Chondrocyte (in vitro differentiated cells): ENCODE results near the gene OR13J1. TPM values are rescaled to one million over a fixed set of nuclear protein-coding genes. Genes with fewer than 3 reads are reported as not detected.

Source experiments
- DNase-seq: peaks from one replicate; pipeline ENCODE4 v3.0.0; 2021; ENCODE audit warnings: mixed read lengths, low spot score
- H3K27ac Mint-ChIP-seq: one replicate; pipeline ENCODE4 v1.8.0; 2021; ENCODE audit warnings: mild to moderate bottlenecking, moderate library complexity, mixed read lengths; ENCODE audit not compliant: unreplicated experiment
- H3K27me3 Mint-ChIP-seq: 2 replicates; pipeline ENCODE4 v1.8.0; 2021; ENCODE audit warnings: low read depth, mixed read lengths
- H3K36me3 Mint-ChIP-seq: 2 replicates; pipeline ENCODE4 v1.8.0; 2021; ENCODE audit warnings: low read depth, mixed read lengths
- H3K4me1 Mint-ChIP-seq: 2 replicates; pipeline ENCODE4 v1.8.0; 2021; ENCODE audit warnings: low read depth, mild to moderate bottlenecking, mixed read lengths
- H3K4me3 Mint-ChIP-seq: one replicate; pipeline ENCODE4 v1.8.0; 2021; ENCODE audit warnings: mild to moderate bottlenecking, moderate library complexity, mixed read lengths; ENCODE audit not compliant: unreplicated experiment
- H3K9me3 Mint-ChIP-seq: 2 replicates; pipeline ENCODE4 v1.8.0; 2021; ENCODE audit warnings: low read depth, mixed read lengths
- total RNA-seq: library from RNA; stranded (reverse); gene quantifications from 3 replicates; pipeline ENCODE4 v1.2.1, GENCODE V29; 2021
- TF ChIP-seq, protein P1 (sequence below): fragments of 200-600 bp; sonication (generic); IDR thresholded peaks from 2 replicates; pipeline ENCODE4 v1.5.0; 2021; ENCODE audit warnings: antibody characterized with exemption, mild to moderate bottlenecking, moderate library complexity

Gene OR13J1
- total RNA-seq, 1 donor from 2014 or later: not detected

DNA sequence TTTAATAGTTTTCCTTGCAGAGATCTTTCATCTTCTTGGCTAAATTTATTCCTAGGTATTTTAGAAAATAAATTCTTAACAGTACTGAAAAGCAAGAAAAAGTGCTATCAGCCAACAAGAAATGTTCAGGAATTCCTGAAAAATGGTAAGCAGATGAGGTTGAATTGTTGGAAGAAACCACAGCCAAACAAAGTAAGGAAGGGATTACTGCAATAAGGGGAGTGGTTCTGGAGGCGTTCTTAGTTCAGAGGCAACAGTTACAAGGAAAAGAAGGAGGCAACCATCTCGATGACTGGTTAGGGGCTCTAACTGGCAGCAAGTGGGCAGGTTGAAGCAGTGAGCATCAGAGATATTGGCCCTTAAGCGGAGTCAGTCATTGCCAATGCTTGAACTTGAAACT is 12.8 kb upstream of the OR13J1 start:
- H3K36me3 Mint-ChIP-seq: no peaks in the 10 kb centered on the region
- peaks cover 2% of the 10 kb centered on the region for H3K27me3 Mint-ChIP-seq
- no peaks in the 10 kb centered on the region for H3K4me1 Mint-ChIP-seq
- TF ChIP-seq, protein P1, sequence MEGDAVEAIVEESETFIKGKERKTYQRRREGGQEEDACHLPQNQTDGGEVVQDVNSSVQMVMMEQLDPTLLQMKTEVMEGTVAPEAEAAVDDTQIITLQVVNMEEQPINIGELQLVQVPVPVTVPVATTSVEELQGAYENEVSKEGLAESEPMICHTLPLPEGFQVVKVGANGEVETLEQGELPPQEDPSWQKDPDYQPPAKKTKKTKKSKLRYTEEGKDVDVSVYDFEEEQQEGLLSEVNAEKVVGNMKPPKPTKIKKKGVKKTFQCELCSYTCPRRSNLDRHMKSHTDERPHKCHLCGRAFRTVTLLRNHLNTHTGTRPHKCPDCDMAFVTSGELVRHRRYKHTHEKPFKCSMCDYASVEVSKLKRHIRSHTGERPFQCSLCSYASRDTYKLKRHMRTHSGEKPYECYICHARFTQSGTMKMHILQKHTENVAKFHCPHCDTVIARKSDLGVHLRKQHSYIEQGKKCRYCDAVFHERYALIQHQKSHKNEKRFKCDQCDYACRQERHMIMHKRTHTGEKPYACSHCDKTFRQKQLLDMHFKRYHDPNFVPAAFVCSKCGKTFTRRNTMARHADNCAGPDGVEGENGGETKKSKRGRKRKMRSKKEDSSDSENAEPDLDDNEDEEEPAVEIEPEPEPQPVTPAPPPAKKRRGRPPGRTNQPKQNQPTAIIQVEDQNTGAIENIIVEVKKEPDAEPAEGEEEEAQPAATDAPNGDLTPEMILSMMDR: no peak
- DNase-seq: no peak
- no peaks in the 10 kb centered on the region for H3K9me3 Mint-ChIP-seq
- H3K4me3 Mint-ChIP-seq: no peak overlapping the region
- peak overlapping the region; percentile 58 for H3K27ac Mint-ChIP-seq

DNA sequence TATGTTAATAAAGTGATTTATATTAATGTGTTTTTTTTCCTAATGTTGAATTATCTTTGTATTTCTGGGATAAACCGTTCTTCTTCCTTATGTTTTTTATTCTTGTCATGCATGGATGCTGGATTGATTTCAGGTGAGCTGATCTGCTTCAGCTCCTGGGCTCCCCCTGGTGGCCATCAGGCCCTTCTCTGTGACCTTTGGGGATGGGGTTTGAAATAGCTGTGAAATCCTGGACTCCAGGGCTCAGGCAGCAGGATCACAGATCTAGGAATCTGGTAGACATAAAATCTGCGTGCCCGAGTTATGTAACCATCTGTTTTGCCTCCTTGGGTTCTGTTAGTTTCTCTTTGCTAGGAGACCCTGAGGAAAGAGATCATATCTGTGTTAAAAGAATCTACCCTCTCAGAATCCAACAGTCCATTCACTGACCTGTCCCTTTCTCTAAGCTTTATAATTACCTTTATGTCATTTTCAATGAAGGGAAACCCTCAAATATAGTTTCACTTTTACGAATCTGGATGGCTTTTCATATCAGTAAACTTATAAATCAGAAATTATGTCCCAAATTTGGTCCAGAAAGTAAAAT is 12.2 kb upstream of the OR13J1 start:
- Mint-ChIP-seq H3K27me3 (peaks cover 2% of the 10 kb centered on the region), H3K9me3 (peaks cover 6% of the 10 kb centered on the region), H3K4me1 (no peaks in the 10 kb centered on the region), H3K4me3 (no peak overlapping the region), H3K36me3 (no peaks in the 10 kb centered on the region), H3K27ac (no peak overlapping the region)
- no peak for DNase-seq
- TF ChIP-seq, protein P1: peak; percentile 99

DNA sequence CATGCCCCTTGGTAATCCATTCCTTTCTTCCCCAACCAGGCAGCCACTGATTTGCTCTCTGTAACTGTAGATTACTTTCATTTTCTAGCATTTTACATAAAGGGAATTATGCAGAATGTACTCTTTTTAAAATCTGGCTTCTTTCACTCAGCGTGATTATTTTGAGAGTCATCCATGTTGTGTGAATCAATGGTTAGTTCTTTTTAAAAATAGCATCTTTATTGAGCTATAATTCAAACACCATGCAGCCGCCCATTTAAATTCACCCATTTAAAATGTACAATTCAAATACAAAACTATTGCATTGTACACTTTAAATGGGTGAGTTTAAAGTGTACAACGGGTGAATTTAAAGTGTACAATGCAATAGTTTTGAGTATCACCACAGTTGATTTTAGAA is 2.3 kb upstream of the OR13J1 start:
- Mint-ChIP-seq H3K36me3 (peaks cover 7% of the 10 kb centered on the region), H3K4me1 (no peaks in the 10 kb centered on the region), H3K27me3 (peaks cover 9% of the 10 kb centered on the region), H3K9me3 (peaks cover 18% of the 10 kb centered on the region), H3K4me3 (no peak overlapping the region), H3K27ac (no peak overlapping the region)
- TF ChIP-seq, protein P1: no peak
- DNase-seq: no peak

DNA sequence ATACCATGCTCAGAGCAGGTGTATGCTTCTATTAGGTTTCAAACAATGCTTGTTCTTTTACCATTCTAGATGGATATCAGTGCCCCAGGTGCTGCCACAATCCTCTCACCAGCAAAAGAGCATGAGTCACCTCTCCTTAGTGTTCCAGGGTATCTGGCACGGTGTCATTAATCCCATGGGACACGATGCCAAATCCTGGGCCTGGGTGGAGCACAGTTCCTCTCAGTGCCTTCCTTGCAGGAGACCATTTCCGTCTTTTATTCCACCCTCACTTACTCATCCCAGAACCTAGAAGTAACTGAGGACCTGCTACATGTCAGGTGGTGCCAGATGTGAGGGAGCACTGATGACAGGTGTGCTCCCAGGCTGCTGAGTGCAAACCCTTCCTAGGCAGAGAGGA is 1.3 kb upstream of the OR13J1 start:
- H3K9me3 Mint-ChIP-seq: peaks cover 10% of the 10 kb centered on the region
- peaks cover 5% of the 10 kb centered on the region for H3K36me3 Mint-ChIP-seq

DNA sequence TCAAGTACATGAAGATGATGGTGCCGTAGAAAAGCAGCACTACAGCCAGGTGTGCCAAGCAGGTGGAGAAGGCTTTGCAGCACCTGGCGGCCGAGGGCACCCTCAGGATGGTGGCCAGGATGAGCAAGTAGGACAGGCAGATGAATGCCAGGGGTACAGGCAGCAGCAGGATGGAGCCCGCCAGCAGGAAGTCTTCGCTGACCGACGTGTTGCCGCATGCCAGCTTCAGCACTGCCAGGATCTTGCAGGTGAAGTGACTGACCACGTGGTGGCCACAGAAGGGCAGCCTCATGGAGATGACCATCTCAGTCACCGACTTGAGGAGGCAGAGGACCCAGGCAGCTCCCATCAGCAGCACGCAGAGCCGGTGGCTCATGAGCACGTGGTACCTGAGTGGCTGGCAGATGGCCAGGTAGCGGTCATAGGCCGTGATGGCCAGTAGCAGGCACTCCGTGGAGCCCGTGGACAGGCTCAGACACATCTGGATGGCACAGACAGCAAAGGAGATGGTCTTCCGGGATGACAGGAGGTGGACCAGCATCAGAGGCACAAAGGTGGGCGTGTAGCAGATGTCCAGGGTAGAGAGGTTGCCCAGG is 482 bp downstream of the OR13J1 start:
- no peak overlapping the region for H3K4me3 Mint-ChIP-seq
- H3K36me3 Mint-ChIP-seq: no peaks in the 10 kb centered on the region
- H3K27me3 Mint-ChIP-seq: no peaks in the 10 kb centered on the region
- TF ChIP-seq, protein P1: no peak
- H3K4me1 Mint-ChIP-seq: no peaks in the 10 kb centered on the region
- H3K27ac Mint-ChIP-seq: no peak overlapping the region
- no peak for DNase-seq
- no peaks in the 10 kb centered on the region for H3K9me3 Mint-ChIP-seq

More for the DNA sequence above, 1.3 kb upstream of the OR13J1 start:
- H3K4me3 Mint-ChIP-seq: no peak overlapping the region
- H3K27me3 Mint-ChIP-seq: peaks cover 9% of the 10 kb centered on the region
- H3K4me1 Mint-ChIP-seq: no peaks in the 10 kb centered on the region
- TF ChIP-seq, protein P1: no peak
- H3K27ac Mint-ChIP-seq: no peak overlapping the region
- no peak for DNase-seq
